Hepatocyte (in vitro differentiated cells): ENCODE measurements around the gene CCDC148.

ENCODE experiments used
- CTCF ChIP-seq: fragments of 200-600 bp; sonication (generic); IDR thresholded peaks from 2 replicates; pipeline ENCODE4 v1.5.1; 2016; ENCODE audit warnings: antibody characterized with exemption, mild to moderate bottlenecking; ENCODE audit not compliant: poor library complexity
- EZH2 ChIP-seq: fragments of 200-600 bp; sonication (generic); IDR thresholded peaks from 2 replicates; pipeline ENCODE4 v1.6.1; 2016; ENCODE audit warnings: antibody characterized with exemption, mild to moderate bottlenecking, borderline replicate concordance

GRCh38 chr2:158325782-158326340, 130.7 kb downstream of the CCDC148 start:
- TF ChIP-seq CTCF (no peak), EZH2 (no peak)
